HG02973 (cell line): ENCODE results near the gene C10orf105.

Source experiments
- ATAC-seq: cut with Tn5 transposase; IDR thresholded peaks from one replicate; pipeline ENCODE4 v1.9.1; 2021; ENCODE audit warnings: moderate library complexity; ENCODE audit not compliant: unreplicated experiment

The C10orf105 gene

GRCh38 chr10:71718165-71718698 lies 1.3 kb downstream of the C10orf105 start:
- ATAC-seq, result no peak

GRCh38 chr10:71717551-71717951 lies 2.0 kb downstream of the C10orf105 start:
- no peak for ATAC-seq

GRCh38 chr10:71717056-71717455 lies 2.5 kb downstream of the C10orf105 start:
- no peak for ATAC-seq

GRCh38 chr10:71716426-71716825 lies 3.2 kb downstream of the C10orf105 start:
- no peak for ATAC-seq

GRCh38 chr10:71715860-71716259 lies 3.7 kb downstream of the C10orf105 start:
- no peak for ATAC-seq

GRCh38 chr10:71715026-71715425 lies 4.6 kb downstream of the C10orf105 start:
- ATAC-seq, result no peak

GRCh38 chr10:71714592-71714991 lies 5.0 kb downstream of the C10orf105 start:
- ATAC-seq, result no peak

GRCh38 chr10:71714031-71714410 lies 5.6 kb downstream of the C10orf105 start:
- no peak for ATAC-seq

- ATAC-seq, result no peak
Measured at GRCh38 chr10:71713135-71714030, 6.2 kb downstream of the C10orf105 start.

- no peak for ATAC-seq
Measured at GRCh38 chr10:71712572-71713134, 6.9 kb downstream of the C10orf105 start.

- ATAC-seq, result no peak
Measured at GRCh38 chr10:71712170-71712569, 7.4 kb downstream of the C10orf105 start.

GRCh38 chr10:71711052-71711623 lies 8.4 kb downstream of the C10orf105 start:
- ATAC-seq, result no peak

- ATAC-seq, result no peak
Measured at GRCh38 chr10:71710519-71710918, 9.1 kb downstream of the C10orf105 start.

- no peak for ATAC-seq
Measured at GRCh38 chr10:71708897-71709882, 10.4 kb downstream of the C10orf105 start.

GRCh38 chr10:71708301-71708703 lies 11.3 kb downstream of the C10orf105 start:
- no peak for ATAC-seq

- no peak for ATAC-seq
Measured at GRCh38 chr10:71707240-71707789, 12.3 kb downstream of the C10orf105 start.

- no peak for ATAC-seq
Measured at GRCh38 chr10:71706216-71707121, 13.1 kb downstream of the C10orf105 start.

- ATAC-seq, result no peak
Measured at GRCh38 chr10:71705582-71705981, 14.0 kb downstream of the C10orf105 start.

- ATAC-seq, result no peak
Measured at GRCh38 chr10:71704816-71705215, 14.8 kb downstream of the C10orf105 start.
